Mammary epithelial cell (primary cell): ENCODE data around the gene RARRES2.

Experiments used
- EZH2 ChIP-seq: IDR thresholded peaks from 2 replicates; pipeline ENCODE4 v1.6.1; 2012; ENCODE audit warnings: low read length, inconsistent platforms, borderline replicate concordance
- TF ChIP-seq, protein P1 (sequence below), 2 donors: IDR thresholded peaks in 1 of 2; conservative IDR thresholded peaks in 1 of 2; 2 replicates each; pipeline ENCODE4 v1.5.1; 2011 to 2012; ENCODE audit warnings: inconsistent platforms in 2 of 2, low read length in 2 of 2, mild to moderate bottlenecking in 2 of 2, control low read depth in 1 of 2, low read depth in 1 of 2; ENCODE audit not compliant: insufficient read depth in 1 of 2; ENCODE audit errors: extremely low read depth in 1 of 2

DNA sequence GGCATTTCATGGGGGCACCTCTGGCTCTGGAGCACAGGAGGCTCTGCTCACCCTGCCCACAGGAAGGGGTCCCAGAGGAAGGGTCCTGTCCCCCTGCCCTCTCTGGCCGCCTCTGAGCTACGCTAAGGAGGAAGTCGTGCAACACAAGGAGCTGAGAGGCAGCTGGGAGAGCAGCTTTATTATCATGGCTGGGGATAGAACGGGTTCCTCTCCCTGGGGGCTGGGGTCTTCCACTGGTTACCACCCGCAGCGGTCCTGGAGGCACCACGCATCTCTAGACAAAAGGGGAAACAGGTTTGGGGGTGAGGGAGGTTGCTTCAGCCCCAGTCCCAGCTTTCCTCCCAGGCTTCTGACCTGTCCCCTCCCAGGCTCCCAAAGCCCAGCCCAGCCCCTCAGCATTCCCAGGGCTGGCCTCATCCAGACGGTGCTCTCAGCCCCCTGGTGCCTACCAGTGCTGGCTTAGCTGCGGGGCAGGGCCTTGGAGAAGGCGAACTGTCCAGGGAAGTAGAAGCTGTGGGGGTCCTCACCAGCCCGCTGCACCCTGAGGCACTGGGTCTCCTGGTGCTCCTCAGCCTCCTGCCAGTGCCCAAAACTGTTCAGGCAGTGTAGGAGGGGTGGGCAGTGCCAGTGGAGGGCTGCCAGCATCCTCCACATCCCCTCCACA is 3.1 kb downstream of the RARRES2 start:
- TF ChIP-seq, protein P1, sequence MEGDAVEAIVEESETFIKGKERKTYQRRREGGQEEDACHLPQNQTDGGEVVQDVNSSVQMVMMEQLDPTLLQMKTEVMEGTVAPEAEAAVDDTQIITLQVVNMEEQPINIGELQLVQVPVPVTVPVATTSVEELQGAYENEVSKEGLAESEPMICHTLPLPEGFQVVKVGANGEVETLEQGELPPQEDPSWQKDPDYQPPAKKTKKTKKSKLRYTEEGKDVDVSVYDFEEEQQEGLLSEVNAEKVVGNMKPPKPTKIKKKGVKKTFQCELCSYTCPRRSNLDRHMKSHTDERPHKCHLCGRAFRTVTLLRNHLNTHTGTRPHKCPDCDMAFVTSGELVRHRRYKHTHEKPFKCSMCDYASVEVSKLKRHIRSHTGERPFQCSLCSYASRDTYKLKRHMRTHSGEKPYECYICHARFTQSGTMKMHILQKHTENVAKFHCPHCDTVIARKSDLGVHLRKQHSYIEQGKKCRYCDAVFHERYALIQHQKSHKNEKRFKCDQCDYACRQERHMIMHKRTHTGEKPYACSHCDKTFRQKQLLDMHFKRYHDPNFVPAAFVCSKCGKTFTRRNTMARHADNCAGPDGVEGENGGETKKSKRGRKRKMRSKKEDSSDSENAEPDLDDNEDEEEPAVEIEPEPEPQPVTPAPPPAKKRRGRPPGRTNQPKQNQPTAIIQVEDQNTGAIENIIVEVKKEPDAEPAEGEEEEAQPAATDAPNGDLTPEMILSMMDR (conservative IDR thresholded peaks at IDR 0.05 in 1 of 2, IDR thresholded peaks at IDR 0.05 in 1 of 2; ENCODE audit: extremely low read depth in 1 of 2, insufficient read depth in 1 of 2, low read depth in 1 of 2, low read length in 2 of 2) = no peak
- no peak for TF ChIP-seq EZH2
